Measurements from ENCODE around the gene RAPGEF5.

Gene RAPGEF5

DNA sequence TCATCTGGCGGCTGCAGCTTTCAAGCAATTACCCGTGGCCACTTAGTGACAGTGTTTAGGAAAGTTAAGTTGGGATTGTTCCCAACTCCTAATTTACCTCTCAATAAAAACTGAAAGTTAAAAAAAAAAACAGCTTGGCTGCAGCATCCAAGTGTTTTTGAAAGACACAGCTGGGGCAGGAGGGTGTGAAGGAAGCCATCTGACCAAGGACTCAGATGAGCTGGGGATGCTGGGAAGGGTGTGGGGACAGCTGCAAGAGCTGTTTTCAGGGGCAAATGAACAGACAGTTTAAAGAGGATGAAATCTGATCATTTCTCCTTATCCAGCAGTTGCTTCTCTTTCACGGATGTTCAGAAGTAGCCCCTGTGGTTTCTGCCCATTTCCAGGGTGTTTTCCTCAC, 282.1 kb downstream of the RAPGEF5 start:
- Mint-ChIP-seq H3K9me3 (no peaks in the 10 kb centered on the region), H3K4me3 (no peak overlapping the region), H3K36me3 (no peaks in the 10 kb centered on the region), H3K27ac (no peak overlapping the region), H3K4me1 (no peaks in the 10 kb centered on the region)
- DNase-seq (ENCODE audit: low spot score in 2 of 2) (no peak), ATAC-seq (no peak)
